Heart left ventricle (tissue), 16 donors: Measurements from ENCODE around the gene HPSE2. TPM values are rescaled to one million over a fixed set of nuclear protein-coding genes. Genes with fewer than 3 reads are reported as not detected.
"Not testable (repeated sequence)": the region's sequence is repeated elsewhere in the genome, so short reads cannot be mapped to it uniquely, and the experiment has no call there.

Experiments used
- ATAC-seq, 4 donors: fragments of 200-7000 bp; cut with Tn5 transposase; one replicate each; pipeline ENCODE4 v1.9.1; 2020 to 2022; ENCODE audit warnings: moderate library complexity in 4 of 4, mild to moderate bottlenecking in 3 of 4, moderate number of reproducible peaks in 1 of 4
- DNase-seq, 5 donors: peaks; one replicate each; pipeline ENCODE4 v3.0.0-alpha.2; 2020
- H3K27ac ChIP-seq, 12 donors: fragments of 200-600 bp; sonication (generic) in 4 of 12; one replicate each; pipeline versions ENCODE4 v1.5.0 to v1.8.0; 2016 to 2022; ENCODE audit warnings: mild to moderate bottlenecking in 2 of 12
- H3K27me3 ChIP-seq, 9 donors: fragments of 200-600 bp; sonication (generic) in 2 of 9; one replicate each; pipeline versions ENCODE4 v1.5.1 to v1.8.0; 2016 to 2022; ENCODE audit warnings: mild to moderate bottlenecking in 3 of 9
- H3K36me3 ChIP-seq, 9 donors: fragments of 200-600 bp; sonication (generic) in 2 of 9; one replicate each; pipeline versions ENCODE4 v1.5.0 to v1.8.0; 2018 to 2022; ENCODE audit warnings: mild to moderate bottlenecking in 2 of 9
- H3K4me1 ChIP-seq, 12 donors: fragments of 200-600 bp; sonication (generic) in 4 of 12; one replicate each; pipeline versions ENCODE4 v1.5.0 to v1.8.0; 2016 to 2022; ENCODE audit warnings: mild to moderate bottlenecking in 3 of 12
- H3K4me3 ChIP-seq, 12 donors: fragments of 200-600 bp; sonication (generic) in 4 of 12; one replicate each; pipeline versions ENCODE4 v1.5.0 to v1.8.0; 2017 to 2022; ENCODE audit warnings: mild to moderate bottlenecking in 9 of 12, moderate library complexity in 4 of 12
- H3K9me3 ChIP-seq, 12 donors: fragments of 200-600 bp; sonication (generic) in 4 of 12; one replicate each; pipeline versions ENCODE4 v1.5.0 to v1.8.0; 2016 to 2022; ENCODE audit warnings: mild to moderate bottlenecking in 1 of 12
- CTCF ChIP-seq, 12 donors: fragments of 200-600 bp; sonication (generic) in 4 of 12; IDR thresholded peaks; one replicate each; pipeline versions ENCODE4 v1.5.0 to v1.8.0; 2018 to 2022; ENCODE audit warnings: antibody characterized with exemption in 12 of 12, mild to moderate bottlenecking in 5 of 12
- POLR2A ChIP-seq, 2 donors: fragments of 450-650 bp; IDR thresholded peaks; one replicate each; pipeline ENCODE4 v1.6.1; 2017; ENCODE audit warnings: antibody characterized with exemption in 2 of 2, mild to moderate bottlenecking in 2 of 2, moderate library complexity in 2 of 2
- WGBS, 4 donors: extraction: QIAGEN DNeasy Blood & Tissue Kit in 2 of 4; methylation state at CpG; one replicate each; pipeline versions ENCODE4 v1.1.5 to v1.1.7; 2013 to 2018; 5-methylcytosine and 5-hydroxymethylcytosine counted together
- intact Hi-C, 10 donors: fragments of 100-400 bp; cut with DNase I; formaldehyde crosslinking; loops; one replicate each; pipeline versions ENCODE4 v1.11.1 to v1.14.2; 2022
- polyA plus RNA-seq, 2 donors: library from polyadenylated mRNA; stranded (reverse); fragments of 200-250 nt; gene quantifications; one replicate each; pipeline ENCODE4 v1.2.3, GENCODE V29; 2013
- total RNA-seq, 9 donors: library from RNA; depleted of rRNA in 2 of 9; stranded (reverse); fragments of >200 nt in 2 of 9; fragmentation: NEBNext Ultra II Directional in 3 of 9; extraction: Animal tissue kit (Norgen Biotek cat#: 25700) in 3 of 9; gene quantifications; one replicate each; pipeline versions ENCODE4 v1.1.0 to v1.2.4, GENCODE V29; 2016 to 2023
- donor health status: ischemic (EF 13 %, LVEDD 7.1; RV severe dilation, severe dysfunction).
- donor health status: healthy with polysubstance abuse.
- donor health status: DM: no; HTN: yes; CAD: no.
- donor health status: DM: no; HTN: no; CAD: no.
- donor health status: ischemic (EF 25% LVEDD 6.9; RV normal size, moderate dysfunction).
- donor health status: ischemic (EF 25% LVEDD 5.7; RV mildly dilated, moderate dysfunction).
- donor health status: healthy.
- donor health status: DM: yes; HTN: yes; CAD: no.
- donor health status: ischemic (EF 35%, LVEDD 5.7; RV mildly dilated, moderate dysfunction).
- donor health status: nonischemic (EF 11% LVEDD 7.7; RV severe dilation, severe dysfunction).
- donor health status: DM: yes; HTN: yes; CAD: no.
- donor health status: PGD.
- donor health status: ischemic (EF 29% LVEDD 5.4; RV normal size, mild dysfunction).
- donor health status: nonischemic (EF 23%, LVEDD 6.1; RV moderate dilation, normal function).

HPSE2 gene
- total and polyA plus RNA-seq, 11 donors, result 0.06 to 0.18 (median 0.12) TPM; not detected in 3

DNA sequence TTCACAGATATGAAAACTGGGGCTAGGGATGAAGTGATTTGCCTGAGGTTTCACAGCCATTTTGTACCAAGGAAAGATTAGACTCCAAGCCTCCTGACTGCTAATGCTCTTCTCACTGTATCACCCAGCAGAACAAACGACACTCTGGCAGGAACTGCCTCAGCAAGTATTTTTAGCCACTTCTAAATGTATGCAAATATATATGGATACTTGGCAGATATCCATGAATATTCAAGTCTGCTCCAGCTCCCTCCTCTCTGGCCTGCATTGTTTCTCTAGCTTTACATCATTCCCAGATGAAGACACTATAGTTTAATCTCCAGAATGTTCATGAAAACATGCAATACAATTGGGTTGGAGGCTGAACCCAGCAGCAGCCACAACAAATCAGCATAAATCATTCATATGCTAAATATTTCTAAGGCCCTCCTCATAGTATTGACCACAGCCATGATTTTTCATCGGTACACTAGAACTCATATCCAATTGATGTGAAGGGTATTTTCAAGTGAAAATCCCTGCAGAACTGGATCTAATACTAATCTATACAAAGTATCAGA, 65.5 kb downstream of the HPSE2 start:
- Histone ChIP-seq H3K36me3 (no peaks in the 10 kb centered on the region), H3K9me3 (no peaks in the 10 kb centered on the region), H3K27ac (no peak overlapping the region), H3K27me3 (peaks cover 0 to 7% (median 0%) of the 10 kb centered on the region in 9 donors), H3K4me1 (no peaks in the 10 kb centered on the region), H3K4me3 (no peak overlapping the region)
- intact Hi-C loops, result loop anchor here in 7 of 10 donors (5.0 to 10.0 kb wide), 3 partner anchors 703 to 745 kb away; no protein-coding TSS in a partner anchor
- 45 to 63% (median 49%) methylated on average over 2 of the region's 2 CpGs for WGBS, 4 donors
- ATAC-seq (no peak), DNase-seq (no peak)
- TF ChIP-seq CTCF (IDR thresholded peaks at IDR 0.05) (no peak), POLR2A (IDR thresholded peaks at IDR 0.05) (no peak)

- Histone ChIP-seq H3K4me1 (no peaks in the 10 kb centered on the region), H3K27me3 (peaks cover 0 to 5% (median 0%) of the 10 kb centered on the region in 9 donors), H3K9me3 (no peaks in the 10 kb centered on the region), H3K36me3 (no peaks in the 10 kb centered on the region), H3K4me3 (no peak overlapping the region), H3K27ac (no peak overlapping the region)
- DNase-seq, result no peak
- WGBS, 4 donors, result 41 to 69% (median 52%) methylated on average over 4 of the region's 4 CpGs
- intact Hi-C loops, result no loop called here
- TF ChIP-seq CTCF (IDR thresholded peaks at IDR 0.05), result no peak
- no peak for TF ChIP-seq POLR2A (IDR thresholded peaks at IDR 0.05)
- ATAC-seq, result no peak
Observed at GRCh38 chr10:99161165-99161564, 74.5 kb downstream of the HPSE2 start.

DNA sequence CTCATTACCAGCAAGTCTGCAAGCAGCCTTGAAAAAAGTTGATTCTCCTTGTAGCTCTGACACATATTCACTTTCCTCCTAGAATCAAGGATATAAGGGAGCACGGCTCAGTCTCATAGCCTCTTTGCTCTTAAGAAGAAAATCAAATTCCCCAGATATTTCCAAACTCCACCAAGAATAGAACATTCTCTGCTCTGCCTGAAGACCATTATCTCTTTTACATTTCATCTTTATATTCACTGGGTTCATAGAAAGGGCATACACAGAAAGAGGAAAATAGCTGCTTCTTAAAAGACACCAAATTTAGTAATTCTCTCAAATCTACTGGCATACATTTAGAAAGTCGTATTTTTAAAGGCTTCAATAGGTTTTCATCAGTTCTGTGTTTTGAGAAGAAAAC, 92.0 kb downstream of the HPSE2 start:
- intact Hi-C loops, result no loop called here
- DNase-seq (no peak), ATAC-seq (no peak)
- H3K9me3 ChIP-seq, result no peaks in the 10 kb centered on the region
- H3K36me3 ChIP-seq, result no peaks in the 10 kb centered on the region
- no peak overlapping the region for H3K4me3 ChIP-seq
- 53 to 60% (median 55%) methylated on average over 2 of the region's 2 CpGs for WGBS, 4 donors
- no peaks in the 10 kb centered on the region for H3K27me3 ChIP-seq
- peak overlapping the region in 1 of 12 donors; percentile 34 for H3K27ac ChIP-seq
- TF ChIP-seq CTCF (IDR thresholded peaks at IDR 0.05) (no peak), POLR2A (IDR thresholded peaks at IDR 0.05) (no peak)
- no peaks in the 10 kb centered on the region for H3K4me1 ChIP-seq

GRCh38 chr10:99143011-99143410, 92.6 kb downstream of the HPSE2 start:
- ATAC-seq (no peak), DNase-seq (no peak)
- Histone ChIP-seq H3K36me3 (no peaks in the 10 kb centered on the region), H3K4me1 (no peaks in the 10 kb centered on the region), H3K27ac (peak overlapping the region in 1 of 12 donors; percentile 34), H3K27me3 (no peaks in the 10 kb centered on the region), H3K9me3 (no peaks in the 10 kb centered on the region), H3K4me3 (no peak overlapping the region)
- intact Hi-C loops, result no loop called here
- TF ChIP-seq POLR2A (IDR thresholded peaks at IDR 0.05) (no peak), CTCF (IDR thresholded peaks at IDR 0.05) (no peak)

- intact Hi-C loops, ATAC-seq, H3K4me1 ChIP-seq, H3K27me3 ChIP-seq, H3K4me3 ChIP-seq, H3K36me3 ChIP-seq, H3K9me3 ChIP-seq, H3K27ac ChIP-seq, DNase-seq: not testable (repeated sequence)
- 54 to 75% (median 57%) methylated on average over 3 of the region's 3 CpGs for WGBS, 4 donors
Observed at GRCh38 chr10:99132897-99133296, 102.8 kb downstream of the HPSE2 start.
